Measurements from ENCODE around the gene CFAP410.

Gene CFAP410

GRCh38 chr21:44301961-44302406, 37.2 kb downstream of the CFAP410 start:
- in situ Hi-C loops (cut with HindIII; ENCODE audit: low sequenced_read_pairs) = no loop called here

- in situ Hi-C loops (cut with HindIII; ENCODE audit: low sequenced_read_pairs) = no loop called here
Measured at GRCh38 chr21:44301141-44301540, 38.0 kb downstream of the CFAP410 start.

GRCh38 chr21:44300262-44300959, 38.8 kb downstream of the CFAP410 start:
- in situ Hi-C loops (cut with HindIII; ENCODE audit: low sequenced_read_pairs) = no loop called here

- in situ Hi-C loops (cut with HindIII; ENCODE audit: low sequenced_read_pairs) = no loop called here
Measured at GRCh38 chr21:44299458-44300261, 39.5 kb downstream of the CFAP410 start, which contains the start of gene PFKL. TSS of gene PFKL (plus strand) at chr21:44300053. CDS start at chr21:44300106, 53 bp downstream.

- in situ Hi-C loops (cut with HindIII; ENCODE audit: low sequenced_read_pairs) = no loop called here
Measured at GRCh38 chr21:44299085-44299457, 40.1 kb downstream of the CFAP410 start.

- in situ Hi-C loops (cut with HindIII; ENCODE audit: low sequenced_read_pairs) = no loop called here
Measured at GRCh38 chr21:44298301-44298700, 40.9 kb downstream of the CFAP410 start.

GRCh38 chr21:44297525-44298290, 41.5 kb downstream of the CFAP410 start:
- in situ Hi-C loops (cut with HindIII; ENCODE audit: low sequenced_read_pairs) = no loop called here

- in situ Hi-C loops (cut with HindIII; ENCODE audit: low sequenced_read_pairs) = no loop called here
Measured at GRCh38 chr21:44296916-44297315, 42.3 kb downstream of the CFAP410 start.

- in situ Hi-C loops (cut with HindIII; ENCODE audit: low sequenced_read_pairs) = no loop called here
Measured at GRCh38 chr21:44296103-44296519, 43.1 kb downstream of the CFAP410 start.

- in situ Hi-C loops (cut with HindIII; ENCODE audit: low sequenced_read_pairs) = no loop called here
Measured at GRCh38 chr21:44295646-44296045, 43.5 kb downstream of the CFAP410 start.

GRCh38 chr21:44295163-44295573, 44.0 kb downstream of the CFAP410 start:
- in situ Hi-C loops (cut with HindIII; ENCODE audit: low sequenced_read_pairs) = no loop called here

GRCh38 chr21:44294391-44295162, 44.6 kb downstream of the CFAP410 start:
- in situ Hi-C loops (cut with HindIII; ENCODE audit: low sequenced_read_pairs) = no loop called here

- in situ Hi-C loops (cut with HindIII; ENCODE audit: low sequenced_read_pairs) = no loop called here
Measured at GRCh38 chr21:44293551-44294231, 45.5 kb downstream of the CFAP410 start.

GRCh38 chr21:44292812-44293195, 46.4 kb downstream of the CFAP410 start:
- in situ Hi-C loops (cut with HindIII; ENCODE audit: low sequenced_read_pairs) = no loop called here

- in situ Hi-C loops (cut with HindIII; ENCODE audit: low sequenced_read_pairs) = no loop called here
Measured at GRCh38 chr21:44291936-44292811, 47.0 kb downstream of the CFAP410 start.

GRCh38 chr21:44291078-44291935, 47.9 kb downstream of the CFAP410 start:
- in situ Hi-C loops (cut with HindIII; ENCODE audit: low sequenced_read_pairs) = no loop called here

GRCh38 chr21:44290327-44291077, 48.7 kb downstream of the CFAP410 start:
- in situ Hi-C loops (cut with HindIII; ENCODE audit: low sequenced_read_pairs) = no loop called here
